ENCODE results near the gene VCX2.
"Not testable (repeated sequence)": the region's sequence is repeated elsewhere in the genome, so short reads cannot be mapped to it uniquely, and the experiment has no call there.

The VCX2 gene

DNA sequence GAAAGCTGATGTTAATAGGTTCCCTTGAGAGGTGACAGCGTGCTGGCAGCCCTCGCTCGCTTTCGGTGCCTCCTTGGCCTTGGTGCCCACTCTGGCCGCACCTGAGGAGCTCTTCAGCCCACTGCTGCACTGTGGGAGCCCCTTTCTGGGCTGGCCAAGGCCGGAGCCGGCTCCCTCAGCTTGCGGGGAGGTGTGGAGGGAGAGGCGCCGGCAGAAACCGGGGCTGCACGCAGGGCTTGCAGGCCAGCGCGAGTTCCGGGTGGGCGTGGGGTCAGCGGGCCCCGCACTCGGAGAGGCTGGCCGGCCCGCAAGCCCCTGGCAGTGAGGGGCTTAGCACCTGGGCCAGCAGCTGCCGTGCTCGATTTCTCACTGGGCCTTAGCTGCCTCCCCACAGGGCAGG, 49.7 kb downstream of the VCX2 start:
- not testable (repeated sequence) for DNase-seq

Data from suppressor macrophage (primary cell).